Superior temporal gyrus (tissue), 1 donor: ENCODE data around the gene PRR7.
"Not testable (repeated sequence)": the region's sequence is repeated elsewhere in the genome, so short reads cannot be mapped to it uniquely, and the experiment has no call there.

Experiments used
- DNase-seq: peaks from one replicate; pipeline ENCODE4 v3.0.0-alpha.2; 2016; ENCODE audit errors: extremely low spot score

Gene PRR7

DNA sequence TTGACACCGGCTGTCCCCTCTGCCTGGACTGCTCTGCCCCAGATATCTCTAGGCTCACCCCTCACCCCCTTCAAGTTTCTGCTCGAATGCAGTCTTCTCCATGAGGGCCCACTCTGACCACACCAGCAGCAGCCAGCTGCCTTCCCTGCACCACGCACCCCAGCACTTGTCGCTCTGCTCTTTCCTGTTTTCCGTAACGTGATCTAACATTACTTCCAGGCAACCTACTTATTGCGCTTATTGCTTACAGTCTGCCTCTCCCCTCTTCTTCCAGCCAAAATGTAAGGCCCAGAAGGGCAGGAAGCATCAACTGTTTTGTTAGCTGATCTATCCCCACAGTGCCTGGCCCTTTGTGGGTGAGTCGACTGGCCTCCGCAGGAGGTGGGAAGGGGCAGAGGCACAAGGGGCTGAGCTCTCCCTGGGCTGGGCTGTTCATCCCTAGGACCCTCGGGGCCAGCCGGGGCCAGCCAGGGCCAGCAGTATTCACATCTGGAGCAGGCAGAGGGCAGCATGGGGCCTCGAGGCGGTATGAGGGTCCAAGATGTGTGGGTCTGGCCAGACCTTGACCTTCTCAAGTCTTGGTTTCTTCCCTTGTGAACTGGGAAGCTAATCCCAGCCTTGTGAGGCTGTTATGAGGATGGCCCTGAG is 38.4 kb downstream of the PRR7 start:
- no peak for DNase-seq

DNA sequence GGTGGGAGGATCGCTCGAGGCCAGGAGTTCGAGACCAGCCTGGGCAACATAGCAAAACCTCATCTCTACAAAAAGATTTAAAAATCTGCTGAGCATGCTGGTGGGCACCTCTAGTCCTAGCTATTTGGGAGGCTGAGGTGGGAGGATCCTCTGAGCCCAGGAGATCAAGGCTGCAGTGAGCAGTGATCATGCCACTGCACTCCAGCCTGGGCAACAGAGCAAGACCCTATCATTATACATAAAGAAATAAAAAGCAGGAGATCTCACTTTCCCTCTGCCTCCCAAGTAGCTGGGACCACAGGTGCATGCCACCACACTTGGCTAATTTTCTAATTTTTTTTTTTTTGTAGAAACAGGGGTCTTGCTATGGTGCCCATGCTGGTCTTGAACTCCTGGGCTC is 39.1 kb downstream of the PRR7 start:
- not testable (repeated sequence) for DNase-seq

GRCh38 chr5:177486256-177486655 is 39.6 kb downstream of the PRR7 start:
- no peak for DNase-seq

DNA sequence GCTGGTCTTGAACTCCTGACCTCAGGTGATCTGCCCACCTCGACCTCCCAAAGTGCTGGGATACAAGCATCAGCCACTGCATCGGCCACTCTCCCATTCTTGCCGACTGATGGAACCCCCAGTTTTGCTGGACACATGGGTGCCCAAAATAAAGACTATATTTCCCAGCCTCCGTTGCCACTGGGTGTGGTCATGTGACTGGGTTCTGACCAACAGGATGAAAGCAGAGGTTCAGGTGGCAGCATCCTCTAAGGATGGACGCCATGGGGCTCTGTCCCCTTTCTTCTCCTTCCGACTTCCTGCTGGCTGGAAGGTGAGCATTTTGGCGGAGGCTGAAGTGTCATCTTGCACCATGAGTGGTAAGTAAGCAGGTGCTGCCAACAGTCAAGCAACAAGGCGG is 40.5 kb downstream of the PRR7 start:
- no peak for DNase-seq

DNA sequence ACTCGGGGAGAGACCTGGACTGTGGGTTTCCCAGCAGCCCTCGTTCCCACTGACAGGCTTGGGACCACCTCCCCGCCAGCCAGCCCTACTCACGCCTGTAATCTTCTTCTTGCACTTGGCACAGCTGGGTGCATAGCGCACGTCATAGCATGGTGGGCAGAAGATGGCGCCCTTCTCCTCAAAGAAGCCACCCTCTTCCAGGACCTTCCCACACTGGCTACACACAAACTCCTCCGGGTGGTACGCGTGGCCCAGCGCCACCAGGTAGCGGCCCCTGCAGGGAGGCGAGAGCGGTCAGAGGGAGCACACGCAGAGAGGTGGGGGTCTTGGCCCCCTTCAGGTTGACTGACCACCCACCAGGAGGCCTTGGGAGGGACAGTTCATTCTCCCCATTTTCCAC is 41.4 kb downstream of the PRR7 start:
- no peak for DNase-seq

DNA sequence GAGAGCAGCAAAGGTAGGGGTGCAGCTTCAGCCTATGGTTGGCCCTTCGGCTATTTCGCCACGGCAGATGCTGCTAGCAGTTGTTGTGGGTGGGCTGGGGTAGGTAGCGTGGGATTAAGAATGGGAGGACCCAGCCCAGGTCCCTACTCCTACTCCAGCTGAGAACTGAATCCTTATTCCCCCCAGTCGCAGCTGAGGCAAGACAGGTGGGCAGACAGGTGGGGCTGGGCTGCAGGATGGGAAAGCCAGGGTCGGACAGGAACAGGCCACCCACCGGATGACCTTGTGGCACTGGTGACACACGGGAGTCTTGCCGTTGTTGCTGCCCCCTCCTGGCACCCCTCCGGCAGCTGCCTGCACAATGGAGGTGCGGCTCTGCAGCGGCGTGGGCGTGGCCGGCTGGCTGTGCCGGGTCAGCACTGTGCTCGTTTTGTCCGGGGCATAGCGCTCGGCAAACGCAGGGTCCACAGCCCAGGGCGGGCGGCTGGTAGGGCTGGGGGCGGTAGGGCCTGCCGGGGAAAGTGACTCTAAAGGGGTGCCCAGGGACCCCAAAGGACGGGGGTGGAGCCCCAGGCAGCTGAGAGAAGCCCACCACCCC is 42.6 kb downstream of the PRR7 start:
- DNase-seq, result no peak

DNA sequence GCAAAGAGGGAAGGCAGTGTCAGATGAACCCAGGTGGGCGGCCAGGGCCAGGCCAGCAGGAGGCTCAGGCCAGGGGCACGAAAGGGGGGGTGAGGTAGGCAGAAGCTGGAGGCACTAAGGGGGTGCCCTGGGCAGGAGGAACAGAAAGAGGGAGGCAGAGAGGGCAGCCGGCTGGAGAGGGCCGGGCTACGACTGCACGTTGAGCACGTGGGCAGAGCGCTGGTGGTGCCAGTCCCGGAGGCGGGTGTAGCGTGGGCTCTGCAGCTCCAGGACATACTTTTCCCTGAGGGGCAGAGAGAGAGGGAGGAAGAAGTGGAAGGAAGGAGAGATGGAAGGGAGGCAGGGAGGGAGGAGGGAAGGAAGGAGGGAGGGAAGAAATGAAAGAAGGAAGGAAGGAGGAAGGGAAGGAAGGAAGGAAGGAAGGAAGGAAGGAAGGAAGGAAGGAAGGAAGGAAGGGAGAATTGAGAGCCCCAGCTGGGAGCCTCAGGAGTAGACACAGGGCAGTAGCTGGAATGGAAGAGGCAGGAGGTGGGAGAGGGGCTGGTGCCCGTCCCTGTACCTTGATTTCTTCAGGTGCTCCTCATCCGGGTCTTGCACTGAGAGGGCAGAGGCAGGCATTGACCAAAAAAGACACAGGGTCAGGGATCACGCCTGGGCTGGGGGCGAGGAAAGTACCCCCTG is 43.8 kb downstream of the PRR7 start:
- no peak for DNase-seq

DNA sequence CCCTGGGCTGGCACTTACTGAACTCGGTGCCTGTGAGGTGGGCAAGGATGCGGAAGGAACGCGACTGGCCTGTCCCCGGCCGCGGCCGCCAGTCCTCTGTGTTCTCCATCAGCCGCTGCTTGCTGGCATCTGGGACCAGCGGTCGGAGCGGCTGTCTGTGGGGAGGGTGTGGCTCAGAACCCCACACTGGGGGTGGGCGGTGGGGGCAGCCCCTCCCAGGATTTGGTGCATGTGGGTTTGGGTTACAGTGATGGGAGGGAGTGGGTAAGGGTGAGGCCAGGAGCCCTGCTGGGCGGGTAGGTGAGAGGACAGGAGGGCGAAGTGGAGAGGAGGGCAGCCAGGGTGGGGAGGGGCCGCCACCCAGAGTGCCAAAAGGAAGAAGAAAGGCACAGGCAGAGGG is 44.4 kb downstream of the PRR7 start:
- no peak for DNase-seq

DNA sequence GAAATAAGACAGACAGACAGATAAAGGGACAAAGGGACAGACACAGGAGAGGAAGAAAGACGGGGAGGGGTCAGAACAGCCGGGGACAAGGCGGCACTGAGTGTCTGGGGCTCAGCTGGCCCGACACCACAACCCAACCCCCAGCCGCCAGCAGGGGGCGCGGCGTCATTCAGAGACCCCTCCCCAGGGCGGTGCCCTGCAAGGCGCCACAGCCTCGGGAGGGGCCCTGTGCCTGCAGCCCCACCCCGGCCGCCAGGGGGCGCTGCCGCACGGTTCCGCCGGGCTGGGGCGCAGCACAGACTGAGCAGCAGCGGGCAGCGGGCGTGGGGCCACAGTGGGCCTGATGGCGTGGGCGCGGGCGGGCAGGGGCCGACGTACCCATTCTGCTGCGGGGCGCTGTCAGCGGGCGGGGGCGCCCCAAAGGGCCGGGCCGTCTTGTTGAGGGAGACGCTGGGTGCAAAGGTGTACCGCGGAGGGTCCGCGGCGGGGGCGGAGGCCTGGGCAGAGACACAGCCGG is 44.9 kb downstream of the PRR7 start:
- no peak for DNase-seq

- no peak for DNase-seq
These were observed 45.6 kb downstream of the PRR7 start for GRCh38 chr5:177491983-177492746.

- DNase-seq, result no peak
These were observed 46.2 kb downstream of the PRR7 start for GRCh38 chr5:177492841-177493240.

GRCh38 chr5:177493795-177494345 is 47.3 kb downstream of the PRR7 start:
- DNase-seq, result no peak

DNA sequence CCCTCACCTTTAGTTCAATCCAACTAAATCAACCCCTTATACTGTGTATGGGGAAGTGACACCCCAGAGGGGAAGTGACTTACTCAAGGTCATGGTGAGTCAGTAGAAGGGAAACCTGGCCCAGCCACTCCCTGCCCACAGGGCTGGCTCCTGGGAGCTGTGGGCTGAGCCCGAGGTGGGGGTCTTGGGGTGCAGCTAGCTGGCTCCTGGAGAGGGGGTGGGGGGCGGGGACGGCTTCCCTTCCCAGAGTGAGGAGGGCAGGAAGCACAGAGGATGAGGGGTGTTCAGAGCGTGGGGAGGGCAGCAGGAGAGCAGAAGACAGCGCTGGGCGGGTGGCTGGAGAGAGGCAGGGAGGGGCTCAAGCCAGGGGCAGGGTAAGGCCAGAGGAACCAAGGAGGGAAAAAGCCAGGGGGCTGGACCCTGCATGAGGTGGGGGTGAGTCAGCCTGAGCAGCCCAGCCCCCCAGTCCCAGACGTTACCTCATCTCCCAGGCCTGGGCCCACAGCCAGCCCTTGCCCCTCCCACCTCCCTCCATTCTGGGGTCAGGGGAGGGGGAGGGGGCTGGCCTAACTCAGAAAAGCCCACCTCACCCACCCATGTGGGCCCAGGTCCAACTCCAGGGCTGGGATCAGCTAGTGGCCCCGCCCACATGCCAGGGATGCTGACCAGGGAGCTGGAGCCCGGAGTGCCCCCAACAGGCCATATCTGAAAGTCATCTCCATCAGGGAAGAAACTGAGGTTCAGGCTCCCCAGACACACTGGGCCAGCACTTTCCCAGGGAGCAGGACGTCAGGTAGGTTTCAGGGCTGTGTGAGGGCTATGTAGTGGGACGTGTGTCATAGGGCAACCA is 48.0 kb downstream of the PRR7 start:
- DNase-seq, result no peak

- DNase-seq, result no peak
These were observed 48.8 kb downstream of the PRR7 start for GRCh38 chr5:177495243-177496060.

DNA sequence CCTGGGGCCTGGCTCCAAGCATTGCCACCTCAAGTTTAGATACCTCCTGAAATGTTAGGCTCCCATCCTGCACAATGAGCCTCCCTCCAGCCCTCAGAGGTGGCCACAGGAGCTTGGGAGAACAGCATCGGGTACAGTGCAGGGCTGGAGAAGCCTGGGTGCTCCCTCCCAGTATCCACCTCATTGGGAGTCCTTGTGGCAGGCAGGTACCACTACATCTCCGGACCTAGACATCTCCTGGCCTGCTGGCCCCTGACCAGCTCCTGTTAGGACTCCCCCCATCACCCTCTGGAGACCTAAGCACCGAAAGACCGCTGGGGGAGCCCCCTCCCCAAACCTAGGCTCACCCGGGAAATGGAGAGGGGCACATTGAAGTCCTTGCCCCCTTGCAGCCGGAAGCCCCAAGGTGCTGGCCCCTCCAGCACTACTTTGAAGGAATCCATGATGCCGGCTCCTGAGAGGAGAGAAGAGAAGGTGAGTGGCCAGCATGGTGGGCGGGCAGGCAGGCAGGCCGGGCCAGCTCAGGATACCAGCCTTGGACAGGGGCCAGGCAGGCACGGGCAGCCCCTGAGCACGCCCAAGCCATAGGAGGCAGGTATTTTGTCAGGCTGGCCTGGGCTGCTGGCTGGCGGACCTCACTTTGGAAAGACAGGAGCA is 49.6 kb downstream of the PRR7 start:
- no peak for DNase-seq

DNA sequence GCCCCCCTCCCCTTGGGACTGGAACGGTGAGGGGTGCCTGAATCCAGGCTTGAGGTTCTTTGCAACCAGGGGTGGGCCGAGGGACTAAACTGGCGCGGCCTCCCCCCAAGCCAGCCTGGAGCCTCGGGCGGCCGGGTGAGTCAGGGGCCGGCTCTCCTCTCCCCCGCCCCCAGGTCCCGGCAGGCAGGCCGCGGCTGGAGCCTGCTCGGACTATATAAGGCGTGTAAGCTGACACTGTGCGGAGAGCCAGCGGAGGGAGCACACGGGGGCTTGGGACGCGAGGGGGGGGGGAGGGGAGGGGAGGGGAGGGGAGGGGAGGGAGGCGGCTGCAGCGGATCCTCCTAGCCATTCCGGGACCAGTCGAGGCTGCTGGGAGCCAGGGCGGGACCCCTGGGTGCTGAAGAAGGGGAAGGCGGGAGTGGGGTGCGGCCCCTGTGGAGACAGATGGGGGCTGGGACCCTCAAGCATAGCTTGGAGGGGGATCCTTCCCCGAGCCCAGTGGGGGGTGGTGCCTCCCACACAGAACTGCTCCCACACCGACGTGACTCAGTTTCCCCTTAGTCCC is 50.2 kb downstream of the PRR7 start:
- no peak for DNase-seq

DNA sequence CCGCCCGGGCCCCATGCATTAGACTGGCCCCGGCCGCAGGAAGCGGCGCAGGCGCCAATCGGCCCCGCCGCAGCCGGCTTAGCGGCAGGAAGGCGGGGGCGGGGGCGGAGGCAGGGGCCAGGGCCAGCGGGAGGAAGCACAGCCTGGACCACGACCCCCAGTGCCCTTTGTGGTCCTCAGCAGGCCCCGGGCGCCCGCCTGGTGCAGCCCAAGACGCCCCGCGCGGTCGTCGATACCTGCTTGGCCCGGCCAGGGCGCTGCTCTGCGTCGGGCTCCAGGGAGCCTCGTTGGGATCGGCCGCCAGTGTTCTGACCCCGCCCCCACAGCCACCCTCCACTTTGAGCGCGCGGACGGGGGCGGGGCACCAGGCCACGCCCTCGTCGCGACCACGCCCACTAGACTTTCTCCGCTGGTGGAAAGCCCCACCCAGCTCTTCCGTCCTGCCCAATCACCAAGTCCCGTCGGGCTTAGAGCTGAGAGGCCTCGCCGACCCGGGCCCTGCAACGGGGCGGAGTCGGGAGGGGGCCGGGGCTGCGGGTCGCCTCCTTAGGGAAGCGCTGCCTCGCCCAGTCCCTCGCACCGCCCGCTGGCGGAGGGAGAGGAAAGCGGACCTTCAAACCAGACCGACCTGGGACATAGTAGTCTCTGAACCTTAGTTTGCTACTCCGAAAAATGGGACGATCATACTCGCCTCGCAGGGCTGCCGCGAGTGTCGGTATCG is 50.8 kb downstream of the PRR7 start, which contains the start of gene PDLIM7:
TSS of gene PDLIM7 (minus strand) at position 313 of the 721 bp plus-strand sequence. CDS start 1,092 bp downstream, outside the sequence.
- DNase-seq, result peak; percentile 79

DNA sequence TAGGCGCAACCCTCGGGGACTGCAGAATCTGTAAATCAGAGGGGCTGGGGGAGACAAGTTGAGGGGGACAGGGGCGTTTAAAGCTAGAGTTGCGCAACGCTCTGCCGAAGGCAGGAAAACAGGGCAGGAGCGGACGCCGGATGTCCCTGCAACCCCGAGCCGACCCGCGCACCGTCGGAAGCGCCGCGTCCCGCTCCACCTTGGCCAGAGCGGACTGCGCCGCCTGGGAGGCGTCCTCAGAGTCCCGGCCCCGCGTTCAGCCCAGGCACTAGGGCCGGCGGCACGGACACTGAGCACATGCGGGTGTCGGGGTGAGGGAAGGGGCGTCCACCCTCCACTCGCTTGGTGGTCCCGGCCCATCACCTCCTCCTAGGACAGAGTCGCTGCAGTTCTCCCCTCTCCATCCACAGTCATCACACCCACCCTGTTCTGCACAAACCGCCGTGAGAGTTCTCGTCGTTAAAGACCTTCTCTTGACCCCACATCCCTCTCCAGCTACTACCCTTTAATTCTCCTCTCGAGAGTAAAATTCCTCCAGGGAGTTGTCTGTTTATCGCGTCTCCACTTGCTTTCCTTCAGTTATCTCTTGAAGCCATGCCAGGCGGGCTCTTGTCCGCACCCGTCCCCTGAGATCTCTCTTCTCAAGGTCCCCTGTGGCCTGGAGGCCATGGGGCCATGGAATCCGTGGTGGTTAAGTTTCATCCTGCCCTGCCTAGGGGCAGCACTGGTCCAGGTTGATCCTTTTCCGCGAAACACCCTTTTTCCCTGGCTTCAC is 51.6 kb downstream of the PRR7 start:
- DNase-seq, result no peak
